IMR-90 (cell line): Measurements from ENCODE around the gene SEZ6L2. TPM values are rescaled to one million over a fixed set of nuclear protein-coding genes. Genes with fewer than 3 reads are reported as not detected.

Experiments
- ATAC-seq: fragments of 200-7000 bp; cut with Tn5 transposase; 2 replicates; pipeline ENCODE4 v1.9.1; 2020; ENCODE audit warnings: low read depth, mild to moderate bottlenecking, moderate library complexity
- BruUV-seq: library from RNA; stranded (reverse); fragments of 400-500 nt; replicated peaks from 2 replicates; lab custom pipeline; 2021; lab: Mats Ljungman, UMichigan
- CTCF ChIA-PET: fragments of 300-600 bp; formaldehyde crosslinking; extraction: SDS; loops from one replicate; lab custom pipeline; 2021; ENCODE audit warnings: antibody characterized with exemption; lab: Yijun Ruan, JAX
- POLR2A ChIA-PET: fragments of 300-600 bp; sonication (Branson Sonifier 250); formaldehyde crosslinking; loops from one replicate; lab custom pipeline; 2022; ENCODE audit warnings: antibody characterized with exemption; ENCODE audit not compliant: unreplicated experiment; lab: Charles Lee
- DNase-seq: peaks from one replicate; pipeline ENCODE4 v3.0.0; 2013
- H2AFZ ChIP-seq: replicated peaks from 2 replicates; pipeline ENCODE3; 2013; ENCODE audit warnings: low read length, mild to moderate bottlenecking; ENCODE audit not compliant: poor library complexity
- H2AK5ac ChIP-seq: 2 replicates; pipeline ENCODE4 v1.6.1; 2013; ENCODE audit warnings: low read depth, low read length, inconsistent platforms
- H2AK9ac ChIP-seq: replicated peaks from 2 replicates; pipeline ENCODE3; 2013; ENCODE audit warnings: mild to moderate bottlenecking, low read depth, low read length, moderate library complexity; ENCODE audit not compliant: poor library complexity
- H2BK120ac ChIP-seq: 2 replicates; pipeline ENCODE4 v1.6.1; 2013; ENCODE audit warnings: low read depth, low read length, inconsistent platforms
- H2BK15ac ChIP-seq: 3 replicates; pipeline ENCODE4 v1.6.1; 2013; ENCODE audit warnings: low read depth, low read length, inconsistent platforms
- H2BK20ac ChIP-seq: 2 replicates; pipeline ENCODE4 v1.6.1; 2013; ENCODE audit warnings: low read depth, mild to moderate bottlenecking, inconsistent platforms, low read length, moderate library complexity
- H2BK5ac ChIP-seq: 2 replicates; pipeline ENCODE4 v1.6.1; 2013; ENCODE audit warnings: mild to moderate bottlenecking, low read depth, low read length, inconsistent platforms; ENCODE audit not compliant: poor library complexity, severe bottlenecking
- H3K14ac ChIP-seq: replicated peaks from 2 replicates; pipeline ENCODE4 v1.6.1; 2013; ENCODE audit warnings: low read depth, low read length, inconsistent platforms
- H3K18ac ChIP-seq: 2 replicates; pipeline ENCODE4 v1.6.1; 2013; ENCODE audit warnings: low read depth, low read length, control low read depth
- H3K23ac ChIP-seq: 2 replicates; pipeline ENCODE4 v1.6.1; 2013; ENCODE audit warnings: low read depth, low read length, inconsistent platforms
- H3K27ac ChIP-seq: 2 replicates; pipeline ENCODE4 v1.5.1; 2013; ENCODE audit warnings: mild to moderate bottlenecking, control low read depth, low read length; ENCODE audit not compliant: insufficient read depth
- H3K27me3 ChIP-seq: 2 replicates; pipeline ENCODE4 v1.6.1; 2013; ENCODE audit warnings: low read length; ENCODE audit not compliant: control insufficient read depth, insufficient read depth
- H3K36me3 ChIP-seq: 2 replicates; pipeline ENCODE4 v1.6.1; 2013; ENCODE audit warnings: low read length, mixed read lengths; ENCODE audit not compliant: control insufficient read depth, insufficient read depth
- H3K4ac ChIP-seq: 2 replicates; pipeline ENCODE4 v1.6.1; 2013; ENCODE audit warnings: low read depth, low read length, inconsistent platforms
- H3K4me1 ChIP-seq: 2 replicates; pipeline ENCODE4 v1.6.1; 2013; ENCODE audit warnings: low read length, mixed read lengths; ENCODE audit not compliant: control insufficient read depth, insufficient read depth
- H3K4me2 ChIP-seq: 2 replicates; pipeline ENCODE4 v1.6.1; 2013; ENCODE audit warnings: low read depth, mild to moderate bottlenecking, control low read depth, low read length, moderate library complexity
- H3K4me3 ChIP-seq: 2 replicates; pipeline ENCODE4 v1.5.1; 2013; ENCODE audit warnings: low read depth, mild to moderate bottlenecking, control low read depth, low read length, moderate library complexity; ENCODE audit not compliant: insufficient read depth
- H3K56ac ChIP-seq: 2 replicates; pipeline ENCODE4 v1.6.1; 2013; ENCODE audit warnings: low read length, inconsistent platforms; ENCODE audit not compliant: insufficient read depth; ENCODE audit errors: extremely low read depth
- H3K79me1 ChIP-seq, 2 experiments: 2 replicates each; pipeline ENCODE4 v1.6.1; 2013; ENCODE audit warnings: low read length in 2 of 2, inconsistent platforms in 1 of 2, low read depth in 1 of 2
- H3K9ac ChIP-seq: 2 replicates; pipeline ENCODE4 v1.6.1; 2013; ENCODE audit warnings: low read depth, low read length, control low read depth
- H3K9me1 ChIP-seq: 2 replicates; pipeline ENCODE4 v1.6.1; 2013; ENCODE audit warnings: low read length, inconsistent platforms; ENCODE audit not compliant: insufficient read depth
- H3K9me3 ChIP-seq: 2 replicates; pipeline ENCODE4 v1.6.1; 2013; ENCODE audit warnings: low read length; ENCODE audit not compliant: control insufficient read depth, insufficient read depth
- H4K20me1 ChIP-seq: 2 replicates; pipeline ENCODE4 v1.6.1; 2013; ENCODE audit warnings: low read length, inconsistent platforms; ENCODE audit not compliant: insufficient read depth
- H4K5ac ChIP-seq: 2 replicates; pipeline ENCODE4 v1.6.1; 2013; ENCODE audit warnings: mild to moderate bottlenecking, low read depth, low read length, control low read depth
- H4K8ac ChIP-seq, 2 experiments: 2 replicates each; pipeline ENCODE4 v1.6.1; 2013; ENCODE audit warnings: low read depth in 2 of 2, low read length in 2 of 2, control low read depth in 1 of 2, inconsistent platforms in 1 of 2
- H4K91ac ChIP-seq: 2 replicates; pipeline ENCODE4 v1.6.1; 2013; ENCODE audit warnings: low read depth, low read length, inconsistent platforms; ENCODE audit not compliant: insufficient read depth
- BHLHE40 ChIP-seq: fragments of 150-350 bp; IDR thresholded peaks from 2 replicates; pipeline ENCODE4 v1.6.1; 2016; ENCODE audit warnings: mild to moderate bottlenecking, low read depth, low read length
- CEBPB ChIP-seq: IDR thresholded peaks from 2 replicates; pipeline ENCODE4 v1.6.1; 2012; ENCODE audit warnings: low read depth, low read length, improper control_type of control experiment
- CHD1 ChIP-seq: IDR thresholded peaks from 2 replicates; pipeline ENCODE4 v1.6.1; 2012; ENCODE audit warnings: low read depth, low read length, improper control_type of control experiment
- CTCF ChIP-seq: conservative IDR thresholded peaks from 2 replicates; pipeline ENCODE4 v1.5.1; 2012; ENCODE audit warnings: mild to moderate bottlenecking, low read depth, low read length, improper control_type of control experiment
- ELK1 ChIP-seq: fragments of 150-350 bp; IDR thresholded peaks from 2 replicates; pipeline ENCODE4 v1.6.1; 2016; ENCODE audit warnings: low read depth, mild to moderate bottlenecking, low read length, moderate library complexity, borderline replicate concordance
- FOS ChIP-seq: fragments of 150-350 bp; IDR thresholded peaks from 2 replicates; pipeline ENCODE4 v1.6.1; 2016; ENCODE audit warnings: low read depth, low read length
- MAFK ChIP-seq: IDR thresholded peaks from 2 replicates; pipeline ENCODE4 v1.6.1; 2012; ENCODE audit warnings: low read depth, low read length, improper control_type of control experiment
- MAZ ChIP-seq: IDR thresholded peaks from 2 replicates; pipeline ENCODE4 v1.6.1; 2012; ENCODE audit warnings: low read depth, mild to moderate bottlenecking, low read length, improper control_type of control experiment, moderate library complexity, borderline replicate concordance
- MXI1 ChIP-seq: IDR thresholded peaks from 2 replicates; pipeline ENCODE4 v1.6.1; 2012; ENCODE audit warnings: low read depth, mild to moderate bottlenecking, low read length, moderate library complexity, borderline replicate concordance
- NFE2L2 ChIP-seq: fragments of 150-350 bp; IDR thresholded peaks from 2 replicates; pipeline ENCODE4 v1.6.1; 2016; ENCODE audit warnings: low read depth, mild to moderate bottlenecking, low read length
- POLR2A ChIP-seq: IDR thresholded peaks from 2 replicates; pipeline ENCODE4 v1.6.1; 2012; ENCODE audit warnings: mild to moderate bottlenecking, low read depth, low read length
- RAD21 ChIP-seq: IDR thresholded peaks from 2 replicates; pipeline ENCODE4 v1.6.1; 2012; ENCODE audit warnings: low read length, improper control_type of control experiment
- RCOR1 ChIP-seq: IDR thresholded peaks from 2 replicates; pipeline ENCODE4 v1.6.1; 2012; ENCODE audit warnings: mild to moderate bottlenecking, low read length, improper control_type of control experiment; ENCODE audit not compliant: insufficient replicate concordance
- RFX5 ChIP-seq: IDR thresholded peaks from 2 replicates; pipeline ENCODE4 v1.8.0; 2012; ENCODE audit warnings: low read depth, mild to moderate bottlenecking, low read length, moderate library complexity
- SMC3 ChIP-seq: fragments of 150-350 bp; IDR thresholded peaks from 2 replicates; pipeline ENCODE4 v1.6.1; 2016; ENCODE audit warnings: low read depth, mild to moderate bottlenecking, antibody characterized with exemption, low read length, moderate library complexity
- USF2 ChIP-seq: fragments of 150-350 bp; IDR thresholded peaks from 2 replicates; pipeline ENCODE4 v1.6.1; 2017; ENCODE audit warnings: mild to moderate bottlenecking, antibody characterized with exemption, low read length, low read depth
- WGBS, 2 experiments: methylation state at CpG; one replicate each; pipeline versions ENCODE4 v1.1.5 to v1.1.7; 2013; ENCODE audit warnings: missing lambda C conversion rate in 2 of 2; ENCODE audit not compliant: insufficient read length in 1 of 2; ENCODE audit errors: extremely low coverage in 2 of 2; 5-methylcytosine and 5-hydroxymethylcytosine counted together
- dilution Hi-C: fragments of 300-500 bp; cut with HindIII; formaldehyde crosslinking; loops from one replicate; pipeline ENCODE4 v1.14.3; 2018; ENCODE audit warnings: low sequenced_read_pairs; ENCODE audit not compliant: unreplicated experiment
- in situ Hi-C: fragments of 300-500 bp; cut with MboI; formaldehyde crosslinking; loops from 3 replicates; pipeline ENCODE4 v1.14.3; 2019; ENCODE audit warnings: low sequenced_read_pairs, inconsistent platforms, mixed read lengths
- intact Hi-C: fragments of 100-400 bp; cut with micrococcal nuclease; formaldehyde crosslinking; loops from 2 replicates; pipeline ENCODE4 v1.10.0; 2022
- polyA plus RNA-seq, 3 experiments: library from polyadenylated mRNA; depleted of rRNA; stranded (reverse); fragments of >200 nt; gene quantifications; 2 replicates each; pipeline ENCODE4 v1.2.3, GENCODE V29; 2012; ENCODE audit warnings: low replicate concordance in 1 of 3
- total RNA-seq: library from RNA; depleted of rRNA; stranded (reverse); fragments of >200 nt; gene quantifications from 2 replicates; pipeline ENCODE4 v1.2.3, GENCODE V29; 2012

Gene SEZ6L2
- total and polyA plus RNA-seq, 2 of the 4 experiments (the other 2 are of a cell fraction): 0.72 to 10.5 TPM

GRCh38 chr16:29908719-29909220, 9.4 kb upstream of the SEZ6L2 start:
- Histone ChIP-seq H3K14ac (no peak overlapping the region), H3K27me3 (no peaks in the 10 kb centered on the region), H3K23ac (no peak overlapping the region), H3K4me3 (no peak overlapping the region), H3K36me3 (peaks cover 17% of the 10 kb centered on the region), H2BK5ac (no peak overlapping the region), H4K91ac (no peak overlapping the region), H3K27ac (no peak overlapping the region), H4K8ac (no peak overlapping the region), H3K4ac (no peak overlapping the region), H3K79me1 (peaks cover 10 to 24% of the 10 kb centered on the region in 2 experiments; a peak in 3 of 4 replicates), H2AK5ac (no peak overlapping the region), H2BK15ac (no peak overlapping the region), H3K9ac (no peak overlapping the region), H3K9me3 (no peaks in the 10 kb centered on the region), H3K56ac (no peak overlapping the region), H3K18ac (no peak overlapping the region), H2AFZ (no peak overlapping the region), H2BK20ac (no peak overlapping the region), H3K4me1 (no peaks in the 10 kb centered on the region; the same call in 1 of the 2 replicates), H2BK120ac (no peak overlapping the region), H3K9me1 (peaks cover 22% of the 10 kb centered on the region), H2AK9ac (no peak overlapping the region), H4K5ac (no peak overlapping the region), H3K4me2 (no peak overlapping the region), H4K20me1 (peaks cover 7% of the 10 kb centered on the region)
- intact Hi-C loops (no loop called here), in situ Hi-C loops (no loop called here), dilution Hi-C loops (no loop called here)
- CTCF ChIA-PET: no interaction called here
- POLR2A ChIA-PET: no interaction called here
- DNase-seq (no peak), ATAC-seq (no peak)
- BruUV-seq: no TSS peak
- TF ChIP-seq RAD21 (no peak), RCOR1 (no peak), FOS (no peak), ELK1 (no peak), BHLHE40 (no peak), NFE2L2 (no peak), RFX5 (no peak), CEBPB (no peak), MAZ (no peak), USF2 (no peak), CTCF (no peak), MXI1 (no peak), SMC3 (no peak), CHD1 (no peak), POLR2A (no peak), MAFK (no peak)
- WGBS, 2 experiments: no CpG with 5 or more reads among the region's 2 CpGs
